ENCODE data around the gene ADISSP. TPM values are rescaled to one million over a fixed set of nuclear protein-coding genes. Genes with fewer than 3 reads are reported as not detected.
A peak's percentile ranks its signal among the peaks of the same experiment; 100 is the strongest.

Gene ADISSP
- total and polyA plus RNA-seq, 9 of the 15 experiments (the other 6 are each of a cell fraction or from before 2014, with no cell fraction given), result 1.4 to 70.6 (median 23.4) TPM

GRCh38 chr20:3767427-3768341, at the start of gene ADISSP (continued):
- TF ChIP-seq XRCC5 (IDR thresholded peaks at IDR 0.05; ENCODE audit: low read depth, low read length) (no peak), TGIF2 (CRISPR knock-in tag; IDR thresholded peaks at IDR 0.05) (no peak), ZFP30 (CRISPR knock-in tag; IDR thresholded peaks at IDR 0.05; ENCODE audit: borderline replicate concordance) (no peak), EP400 (IDR thresholded peaks at IDR 0.05) (peak; percentile 45; the same call in 1 of the 2 replicates), MEF2D (tag; conservative IDR thresholded peaks at IDR 0.05; ENCODE audit: low read depth) (no peak), NR2C1 (IDR thresholded peaks at IDR 0.05) (no peak), NR2C1 (tag; IDR thresholded peaks at IDR 0.05) (no peak), TRIM28 (IDR thresholded peaks at IDR 0.05) (no peak), THRB (CRISPR knock-in tag; conservative IDR thresholded peaks at IDR 0.05) (no peak), TSC22D4 (tag; IDR thresholded peaks at IDR 0.05) (no peak), KDM4B (IDR thresholded peaks at IDR 0.05; ENCODE audit: borderline replicate concordance in 2 of 2, low read depth in 1 of 2) (0 out of 4 replicates have a peak, but pooled peaks of 1 of the 2 experiments have one; percentile 40), ZEB2 (IDR thresholded peaks at IDR 0.05) (no peak), CHD2 (IDR thresholded peaks at IDR 0.05; ENCODE audit: low read depth, low read length) (peak; percentile 96), KLF16 (IDR thresholded peaks at IDR 0.05) (no peak), SMARCA5 (IDR thresholded peaks at IDR 0.05) (no peak), ZBTB34 (CRISPR knock-in tag; IDR thresholded peaks at IDR 0.05) (no peak), MAFK (IDR thresholded peaks at IDR 0.05; ENCODE audit: low read length) (no peak), ZNF445 (CRISPR knock-in tag; IDR thresholded peaks at IDR 0.05; ENCODE audit: low read depth) (no peak), PCBP1 (IDR thresholded peaks at IDR 0.05; ENCODE audit: low read depth, low read length, poor library complexity, severe bottlenecking) (peak; percentile 72), CXXC5 (CRISPR knock-in tag; IDR thresholded peaks at IDR 0.05) (peak; percentile 69)
- TF ChIP-seq, protein P1, sequence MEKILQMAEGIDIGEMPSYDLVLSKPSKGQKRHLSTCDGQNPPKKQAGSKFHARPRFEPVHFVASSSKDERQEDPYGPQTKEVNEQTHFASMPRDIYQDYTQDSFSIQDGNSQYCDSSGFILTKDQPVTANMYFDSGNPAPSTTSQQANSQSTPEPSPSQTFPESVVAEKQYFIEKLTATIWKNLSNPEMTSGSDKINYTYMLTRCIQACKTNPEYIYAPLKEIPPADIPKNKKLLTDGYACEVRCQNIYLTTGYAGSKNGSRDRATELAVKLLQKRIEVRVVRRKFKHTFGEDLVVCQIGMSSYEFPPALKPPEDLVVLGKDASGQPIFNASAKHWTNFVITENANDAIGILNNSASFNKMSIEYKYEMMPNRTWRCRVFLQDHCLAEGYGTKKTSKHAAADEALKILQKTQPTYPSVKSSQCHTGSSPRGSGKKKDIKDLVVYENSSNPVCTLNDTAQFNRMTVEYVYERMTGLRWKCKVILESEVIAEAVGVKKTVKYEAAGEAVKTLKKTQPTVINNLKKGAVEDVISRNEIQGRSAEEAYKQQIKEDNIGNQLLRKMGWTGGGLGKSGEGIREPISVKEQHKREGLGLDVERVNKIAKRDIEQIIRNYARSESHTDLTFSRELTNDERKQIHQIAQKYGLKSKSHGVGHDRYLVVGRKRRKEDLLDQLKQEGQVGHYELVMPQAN (IDR thresholded peaks at IDR 0.05; ENCODE audit: borderline replicate concordance), result peak; percentile 71; the same call in 1 of the 2 replicates

Data from K562 (cell line).